ENCODE data around the gene BAIAP2L2.

- TF ChIP-seq POLR2AphosphoS5 (IDR thresholded peaks at IDR 0.05; ENCODE audit: low read depth) (no peak), CTCF (IDR thresholded peaks at IDR 0.05; ENCODE audit: insufficient read depth, low read length) (no peak), REST (IDR thresholded peaks at IDR 0.05; ENCODE audit: insufficient replicate concordance, low read depth) (no peak), SPI1 (IDR thresholded peaks at IDR 0.05; ENCODE audit: borderline replicate concordance, low read depth) (no peak)
Measured at GRCh38 chr22:38129856-38130255, 19.4 kb upstream of the BAIAP2L2 start.

All from HL-60 (cell line).